Measurements from ENCODE around the gene UBTF. TPM values are rescaled to one million over a fixed set of nuclear protein-coding genes. Genes with fewer than 3 reads are reported as not detected.

The UBTF gene
- total RNA-seq, 3 donors from 2014 or later: 50.1 to 65.1 (median 60.6) TPM

GRCh38 chr17:44197980-44198720, 21.3 kb downstream of the UBTF start:
- H3K27ac ChIP-seq: peak overlapping the region; percentile 96 to 99
- TF ChIP-seq, protein P1, sequence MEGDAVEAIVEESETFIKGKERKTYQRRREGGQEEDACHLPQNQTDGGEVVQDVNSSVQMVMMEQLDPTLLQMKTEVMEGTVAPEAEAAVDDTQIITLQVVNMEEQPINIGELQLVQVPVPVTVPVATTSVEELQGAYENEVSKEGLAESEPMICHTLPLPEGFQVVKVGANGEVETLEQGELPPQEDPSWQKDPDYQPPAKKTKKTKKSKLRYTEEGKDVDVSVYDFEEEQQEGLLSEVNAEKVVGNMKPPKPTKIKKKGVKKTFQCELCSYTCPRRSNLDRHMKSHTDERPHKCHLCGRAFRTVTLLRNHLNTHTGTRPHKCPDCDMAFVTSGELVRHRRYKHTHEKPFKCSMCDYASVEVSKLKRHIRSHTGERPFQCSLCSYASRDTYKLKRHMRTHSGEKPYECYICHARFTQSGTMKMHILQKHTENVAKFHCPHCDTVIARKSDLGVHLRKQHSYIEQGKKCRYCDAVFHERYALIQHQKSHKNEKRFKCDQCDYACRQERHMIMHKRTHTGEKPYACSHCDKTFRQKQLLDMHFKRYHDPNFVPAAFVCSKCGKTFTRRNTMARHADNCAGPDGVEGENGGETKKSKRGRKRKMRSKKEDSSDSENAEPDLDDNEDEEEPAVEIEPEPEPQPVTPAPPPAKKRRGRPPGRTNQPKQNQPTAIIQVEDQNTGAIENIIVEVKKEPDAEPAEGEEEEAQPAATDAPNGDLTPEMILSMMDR (IDR thresholded peaks at IDR 0.05): no peak
- no peak for TF ChIP-seq POLR2AphosphoS5 (IDR thresholded peaks at IDR 0.05)
- TF ChIP-seq POLR2A (IDR thresholded peaks at IDR 0.05): no peak
- H3K9me3 ChIP-seq: no peaks in the 10 kb centered on the region
- no peak for DNase-seq (ENCODE audit: low spot score in 2 of 2)
- H3K36me3 ChIP-seq: peaks cover 10% of the 10 kb centered on the region
- peaks cover 0 to 11% of the 10 kb centered on the region in 2 donors for H3K4me1 ChIP-seq
- intact Hi-C loops (cut with DNase I; ENCODE audit: low total_unique reads): no loop called here
- peak overlapping the region; percentile 80 to 96 (median 91) for H3K4me3 ChIP-seq
- H3K27me3 ChIP-seq: no peaks in the 10 kb centered on the region

DNA sequence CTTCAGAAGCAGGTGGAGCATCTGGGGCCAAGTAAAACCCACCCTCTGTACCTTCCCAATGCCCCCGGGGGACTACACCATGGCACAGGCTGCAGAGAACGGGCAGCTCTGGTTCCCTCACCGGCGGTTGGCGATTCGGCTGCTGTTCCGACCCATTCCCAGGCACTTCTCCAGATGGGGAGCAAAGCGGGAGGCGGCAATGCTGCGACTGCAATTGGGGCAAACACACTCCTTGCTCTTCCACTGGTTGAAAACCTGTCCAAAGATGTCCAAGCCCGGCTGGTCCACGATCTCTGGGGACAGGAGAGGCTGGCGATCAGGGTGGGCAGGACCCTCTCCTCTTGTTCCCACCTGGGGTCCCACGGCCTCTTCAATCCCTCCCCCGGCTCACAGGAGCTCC, 22.4 kb downstream of the UBTF start:
- Histone ChIP-seq H3K27ac (peak overlapping the region; percentile 96 to 99), H3K27me3 (no peaks in the 10 kb centered on the region), H3K4me1 (peaks cover 0 to 11% of the 10 kb centered on the region in 2 donors), H3K36me3 (peaks cover 10% of the 10 kb centered on the region), H3K4me3 (peak overlapping the region in 1 of 3 donors; percentile 96), H3K9me3 (no peaks in the 10 kb centered on the region)
- intact Hi-C loops (cut with DNase I; ENCODE audit: low total_unique reads): no loop called here
- no peak for DNase-seq (ENCODE audit: low spot score in 2 of 2)
- TF ChIP-seq POLR2AphosphoS5 (IDR thresholded peaks at IDR 0.05): no peak

- intact Hi-C loops (cut with DNase I; ENCODE audit: low total_unique reads): no loop called here
- Histone ChIP-seq H3K36me3 (peaks cover 10% of the 10 kb centered on the region), H3K27ac (peak overlapping the region; percentile 62 to 76)
Observed at GRCh38 chr17:44193326-44194084, 26.0 kb downstream of the UBTF start.

GRCh38 chr17:44192750-44193149, 26.7 kb downstream of the UBTF start:
- Histone ChIP-seq H3K27ac (peak overlapping the region; percentile 62 to 76), H3K27me3 (no peaks in the 10 kb centered on the region), H3K4me3 (no peak overlapping the region), H3K36me3 (peaks cover 10% of the 10 kb centered on the region), H3K4me1 (peaks cover 0 to 4% of the 10 kb centered on the region in 2 donors), H3K9me3 (no peaks in the 10 kb centered on the region)
- DNase-seq (ENCODE audit: low spot score in 2 of 2): no peak
- intact Hi-C loops (cut with DNase I; ENCODE audit: low total_unique reads): no loop called here
- TF ChIP-seq, protein P1 (IDR thresholded peaks at IDR 0.05): no peak
- TF ChIP-seq POLR2A (IDR thresholded peaks at IDR 0.05) (no peak), POLR2AphosphoS5 (IDR thresholded peaks at IDR 0.05) (no peak)

More at GRCh38 chr17:44193326-44194084, 26.0 kb downstream of the UBTF start:
- DNase-seq (ENCODE audit: low spot score in 2 of 2): no peak
- H3K4me1 ChIP-seq: peaks cover 0 to 11% of the 10 kb centered on the region in 2 donors
- no peaks in the 10 kb centered on the region for H3K9me3 ChIP-seq
- TF ChIP-seq POLR2A (IDR thresholded peaks at IDR 0.05): no peak
- TF ChIP-seq, protein P1 (IDR thresholded peaks at IDR 0.05): no peak
- TF ChIP-seq POLR2AphosphoS5 (IDR thresholded peaks at IDR 0.05): no peak
- H3K27me3 ChIP-seq: no peaks in the 10 kb centered on the region
- H3K4me3 ChIP-seq: no peak overlapping the region

DNA sequence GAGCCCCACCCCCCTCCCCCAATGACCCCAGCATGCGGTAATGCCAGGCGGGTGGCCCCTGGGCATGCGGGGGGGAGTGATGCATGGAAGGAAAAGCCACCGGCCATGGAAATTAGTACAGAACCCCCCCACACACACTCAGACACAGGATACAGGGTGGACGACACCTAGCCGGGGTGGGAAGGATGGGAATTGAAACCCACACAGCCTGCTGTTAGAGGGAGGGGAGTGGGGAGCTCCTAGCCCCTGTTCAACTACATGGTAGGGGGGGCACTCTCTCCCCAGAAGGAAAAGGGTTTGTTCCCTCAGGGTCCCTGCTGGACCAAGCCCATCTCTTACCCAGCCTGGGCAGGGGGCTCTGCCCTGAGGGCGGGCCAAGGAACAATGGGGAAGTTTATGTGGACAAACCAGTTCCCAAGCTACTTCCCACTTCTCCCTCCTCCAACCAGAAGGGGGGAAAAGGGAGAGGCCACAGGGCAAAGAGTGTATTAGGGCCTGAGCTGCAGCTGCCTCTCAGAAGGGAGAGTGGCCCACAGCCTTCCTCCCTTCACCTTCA, 27.5 kb downstream of the UBTF start:
- TF ChIP-seq POLR2AphosphoS5 (IDR thresholded peaks at IDR 0.05): no peak
- TF ChIP-seq, protein P1 (IDR thresholded peaks at IDR 0.05): no peak
- no peak for TF ChIP-seq POLR2A (IDR thresholded peaks at IDR 0.05)
- intact Hi-C loops (cut with DNase I; ENCODE audit: low total_unique reads): no loop called here
- peak overlapping the region; percentile 62 to 76 for H3K27ac ChIP-seq
- no peaks in the 10 kb centered on the region for H3K4me1 ChIP-seq
- H3K36me3 ChIP-seq: peaks cover 10% of the 10 kb centered on the region
- no peaks in the 10 kb centered on the region for H3K9me3 ChIP-seq
- H3K27me3 ChIP-seq: no peaks in the 10 kb centered on the region
- no peak for DNase-seq (ENCODE audit: low spot score in 2 of 2)
- no peak overlapping the region for H3K4me3 ChIP-seq

Data from breast epithelium (tissue), 4 donors.